SH-SY5Y (cell line): Measurements from ENCODE around the gene CDK7.

Experiments
- GATA2 ChIP-seq: IDR thresholded peaks from 2 replicates; pipeline ENCODE4 v1.6.1; 2011; ENCODE audit warnings: mild to moderate bottlenecking, low read depth, low read length
- GATA3 ChIP-seq: IDR thresholded peaks from 2 replicates; pipeline ENCODE4 v1.6.1; 2011; ENCODE audit warnings: low read depth, mild to moderate bottlenecking, low read length, moderate library complexity

- TF ChIP-seq GATA2 (no peak), GATA3 (no peak)
Measured at GRCh38 chr5:69308046-69308553, 73.4 kb downstream of the CDK7 start.
